ENCODE data around the gene ECI1.

DNA sequence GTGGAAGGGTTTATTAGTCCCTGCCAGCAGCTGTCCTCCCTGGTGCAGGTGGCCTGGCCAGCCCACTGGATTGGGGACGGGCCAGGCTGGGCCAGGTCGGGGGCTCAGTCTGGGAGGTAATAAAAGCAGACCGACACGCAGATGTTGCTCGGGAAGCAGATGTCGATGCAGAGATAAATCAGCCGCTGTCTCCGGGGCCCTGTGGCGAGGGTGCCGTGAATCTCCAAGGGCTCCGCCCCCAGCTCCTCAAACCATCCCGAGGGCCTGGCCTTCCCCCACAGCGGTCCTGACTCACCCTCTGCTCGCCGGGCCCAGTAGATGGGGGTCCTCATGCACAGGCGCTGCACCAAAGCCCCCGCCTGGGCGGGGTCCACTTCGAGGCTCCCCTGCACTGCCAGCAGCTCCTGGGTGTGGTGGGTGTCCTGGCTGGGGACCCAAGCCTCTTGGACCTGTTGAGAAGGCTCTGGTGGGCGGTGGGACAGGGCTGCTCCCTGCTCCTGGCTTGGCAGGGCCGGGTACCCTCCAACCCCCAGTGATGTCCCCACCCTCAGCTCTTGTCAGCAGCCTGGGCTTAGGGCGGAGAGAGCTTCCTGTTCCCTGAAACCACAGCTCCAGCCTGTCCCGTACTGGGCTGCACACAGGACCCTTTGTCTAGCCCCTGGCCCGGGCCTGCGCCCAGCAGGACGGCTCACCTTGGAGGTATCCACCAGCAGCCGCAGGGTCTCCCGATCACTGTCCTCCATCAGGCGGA lies 42.0 kb downstream of the ECI1 start:
- TF ChIP-seq POLR2A (IDR thresholded peaks at IDR 0.05): no peak
- TF ChIP-seq, protein P1, sequence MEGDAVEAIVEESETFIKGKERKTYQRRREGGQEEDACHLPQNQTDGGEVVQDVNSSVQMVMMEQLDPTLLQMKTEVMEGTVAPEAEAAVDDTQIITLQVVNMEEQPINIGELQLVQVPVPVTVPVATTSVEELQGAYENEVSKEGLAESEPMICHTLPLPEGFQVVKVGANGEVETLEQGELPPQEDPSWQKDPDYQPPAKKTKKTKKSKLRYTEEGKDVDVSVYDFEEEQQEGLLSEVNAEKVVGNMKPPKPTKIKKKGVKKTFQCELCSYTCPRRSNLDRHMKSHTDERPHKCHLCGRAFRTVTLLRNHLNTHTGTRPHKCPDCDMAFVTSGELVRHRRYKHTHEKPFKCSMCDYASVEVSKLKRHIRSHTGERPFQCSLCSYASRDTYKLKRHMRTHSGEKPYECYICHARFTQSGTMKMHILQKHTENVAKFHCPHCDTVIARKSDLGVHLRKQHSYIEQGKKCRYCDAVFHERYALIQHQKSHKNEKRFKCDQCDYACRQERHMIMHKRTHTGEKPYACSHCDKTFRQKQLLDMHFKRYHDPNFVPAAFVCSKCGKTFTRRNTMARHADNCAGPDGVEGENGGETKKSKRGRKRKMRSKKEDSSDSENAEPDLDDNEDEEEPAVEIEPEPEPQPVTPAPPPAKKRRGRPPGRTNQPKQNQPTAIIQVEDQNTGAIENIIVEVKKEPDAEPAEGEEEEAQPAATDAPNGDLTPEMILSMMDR (IDR thresholded peaks at IDR 0.05): no peak
